Sigmoid colon (tissue), 7 donors: ENCODE results near the gene LIMK1. TPM values are rescaled to one million over a fixed set of nuclear protein-coding genes. Genes with fewer than 3 reads are reported as not detected.

ENCODE experiments used
- DNase-seq: peaks from one replicate; pipeline ENCODE4 v3.0.0-alpha.2; 2019
- H3K27ac ChIP-seq, 4 donors: fragments of 200-600 bp; sonication (generic); one replicate each; pipeline ENCODE4 v1.5.1; 2016 to 2019; ENCODE audit warnings: mild to moderate bottlenecking in 1 of 4
- H3K27me3 ChIP-seq, 3 donors: fragments of 200-600 bp; sonication (generic); one replicate each; pipeline ENCODE4 v1.5.1; 2019; ENCODE audit warnings: mild to moderate bottlenecking in 1 of 3
- H3K36me3 ChIP-seq, 4 donors: fragments of 200-600 bp; sonication (generic); one replicate each; pipeline ENCODE4 v1.5.1; 2016 to 2019
- H3K4me1 ChIP-seq, 4 donors: fragments of 200-600 bp; sonication (generic); one replicate each; pipeline ENCODE4 v1.5.1; 2017 to 2019
- H3K4me3 ChIP-seq, 4 donors: fragments of 200-600 bp; sonication (generic); one replicate each; pipeline ENCODE4 v1.5.1; 2017 to 2019; ENCODE audit warnings: mild to moderate bottlenecking in 2 of 4, moderate library complexity in 1 of 4
- H3K9me3 ChIP-seq, 4 donors: fragments of 200-600 bp in 3 of 4; sonication (generic) in 3 of 4; one replicate each; pipeline versions ENCODE4 v1.5.1 to v1.6.1; 2013 to 2019
- EP300 ChIP-seq, 4 donors: sonication (generic); formaldehyde crosslinking; IDR thresholded peaks; one replicate each; pipeline ENCODE4 v1.6.1; 2017; ENCODE audit warnings: antibody characterized with exemption in 4 of 4
- POLR2A ChIP-seq, 2 donors: fragments of 450-650 bp; IDR thresholded peaks; one replicate each; pipeline ENCODE4 v1.6.1; 2016; ENCODE audit warnings: antibody characterized with exemption in 2 of 2, mild to moderate bottlenecking in 2 of 2, moderate library complexity in 2 of 2
- POLR2AphosphoS5 ChIP-seq, 4 donors: sonication (generic); formaldehyde crosslinking; IDR thresholded peaks; one replicate each; pipeline ENCODE4 v1.6.1; 2017; ENCODE audit warnings: antibody characterized with exemption in 4 of 4
- WGBS, 2 donors: extraction: QIAGEN DNeasy Blood & Tissue Kit; methylation state at CpG; one replicate each; pipeline ENCODE4 v1.1.7; 2013; 5-methylcytosine and 5-hydroxymethylcytosine counted together
- intact Hi-C: fragments of 100-400 bp; cut with DNase I; formaldehyde crosslinking; loops from one replicate; pipeline ENCODE4 v1.15.1; 2023
- polyA plus RNA-seq, 3 donors: library from polyadenylated mRNA; stranded (reverse); fragments of 200-250 nt; gene quantifications; one replicate each; pipeline ENCODE4 v1.2.3, GENCODE V29; 2013
- total RNA-seq, 4 donors: library from RNA; depleted of rRNA; stranded (reverse); fragments of >200 nt; gene quantifications; one replicate each; pipeline ENCODE4 v1.1.0, GENCODE V29; 2016
- TF ChIP-seq, protein P1 (sequence below), 4 experiments: fragments of 450-650 bp in 3 of 4; fragments of 200-600 bp in 1 of 4; IDR thresholded peaks; one replicate each; pipeline ENCODE4 v1.5.1; 2016 to 2019; ENCODE audit warnings: antibody characterized with exemption in 4 of 4, mild to moderate bottlenecking in 3 of 4, moderate library complexity in 2 of 4
- donor health status: healthy with polysubstance abuse.
- donor health status: Bipolar disorder and iron deficiency.
- donor health status: healthy.

Gene LIMK1
- total and polyA plus RNA-seq, 7 donors = 4.6 to 16.3 (median 9.6) TPM

DNA sequence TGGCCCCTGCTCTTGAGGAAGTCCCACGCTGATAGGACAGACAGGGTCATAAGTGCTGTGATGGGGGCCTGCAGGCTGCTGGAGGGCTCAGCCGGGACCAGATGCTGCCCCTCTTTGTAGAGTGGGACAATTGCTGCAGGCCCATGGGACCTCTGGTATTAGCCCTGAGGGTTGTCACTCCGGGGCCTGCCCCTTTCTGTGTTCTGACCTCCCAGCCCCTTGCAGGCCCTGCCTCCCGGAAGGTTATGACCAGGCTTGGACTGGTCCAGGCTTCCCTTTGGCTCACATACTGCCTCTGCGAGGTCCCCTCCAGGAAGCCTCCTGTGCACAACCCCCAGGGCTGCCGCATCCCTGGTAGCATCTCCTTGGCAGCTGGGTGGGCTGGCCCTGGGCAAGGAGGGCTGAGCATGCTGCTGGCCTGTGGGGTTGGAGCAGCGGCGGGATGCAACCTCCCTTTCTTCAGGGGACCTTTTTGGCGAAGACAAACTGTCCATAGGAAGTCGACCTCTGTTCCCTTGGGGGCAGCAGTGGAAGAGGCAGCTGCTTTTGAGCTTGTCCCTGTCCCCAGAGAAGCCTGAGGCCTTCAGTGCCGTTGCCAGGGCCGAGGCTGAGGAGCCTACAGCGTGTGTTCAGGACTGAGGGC is 8.8 kb downstream of the LIMK1 start:
- intact Hi-C loops = no loop called here

DNA sequence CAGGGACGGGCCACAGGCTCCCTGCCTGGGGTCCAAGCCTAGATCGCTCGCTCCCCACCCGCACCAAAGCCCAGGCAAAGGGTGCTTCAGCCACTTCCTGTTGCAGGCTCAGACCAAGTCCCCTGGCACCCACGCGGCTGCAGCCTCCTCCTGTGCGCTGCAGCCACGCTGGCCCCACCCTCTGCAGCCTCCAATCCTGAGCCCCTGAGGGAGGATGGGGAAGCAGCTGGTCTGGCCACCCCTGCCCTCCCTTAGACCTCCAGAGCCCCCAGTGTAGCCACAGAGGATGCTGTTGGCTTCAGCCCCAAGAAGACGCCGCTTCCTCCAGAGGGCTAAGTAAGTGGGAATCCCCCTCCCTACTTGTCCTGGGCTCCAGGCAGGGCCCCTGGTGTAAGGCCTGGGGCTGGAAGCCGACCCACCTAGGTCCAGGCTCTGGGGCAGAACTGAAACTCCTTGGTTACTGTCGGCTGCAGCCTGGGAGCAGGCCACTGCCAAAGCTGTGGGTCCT is 9.4 kb downstream of the LIMK1 start:
- Histone ChIP-seq H3K36me3 (peaks cover 0 to 13% (median 0%) of the 10 kb centered on the region in 4 donors), H3K4me3 (peak overlapping the region in 3 of 4 donors; percentile 1 to 57 (median 55)), H3K27ac (peak overlapping the region; percentile 60 to 80 (median 64)), H3K27me3 (no peaks in the 10 kb centered on the region), H3K4me1 (peaks cover 0 to 31% (median 27%) of the 10 kb centered on the region in 4 donors), H3K9me3 (no peaks in the 10 kb centered on the region)
- intact Hi-C loops = no loop called here
- TF ChIP-seq POLR2AphosphoS5 (IDR thresholded peaks at IDR 0.05) (no peak), EP300 (IDR thresholded peaks at IDR 0.05) (no peak), POLR2A (IDR thresholded peaks at IDR 0.05) (no peak)
- TF ChIP-seq, protein P1, sequence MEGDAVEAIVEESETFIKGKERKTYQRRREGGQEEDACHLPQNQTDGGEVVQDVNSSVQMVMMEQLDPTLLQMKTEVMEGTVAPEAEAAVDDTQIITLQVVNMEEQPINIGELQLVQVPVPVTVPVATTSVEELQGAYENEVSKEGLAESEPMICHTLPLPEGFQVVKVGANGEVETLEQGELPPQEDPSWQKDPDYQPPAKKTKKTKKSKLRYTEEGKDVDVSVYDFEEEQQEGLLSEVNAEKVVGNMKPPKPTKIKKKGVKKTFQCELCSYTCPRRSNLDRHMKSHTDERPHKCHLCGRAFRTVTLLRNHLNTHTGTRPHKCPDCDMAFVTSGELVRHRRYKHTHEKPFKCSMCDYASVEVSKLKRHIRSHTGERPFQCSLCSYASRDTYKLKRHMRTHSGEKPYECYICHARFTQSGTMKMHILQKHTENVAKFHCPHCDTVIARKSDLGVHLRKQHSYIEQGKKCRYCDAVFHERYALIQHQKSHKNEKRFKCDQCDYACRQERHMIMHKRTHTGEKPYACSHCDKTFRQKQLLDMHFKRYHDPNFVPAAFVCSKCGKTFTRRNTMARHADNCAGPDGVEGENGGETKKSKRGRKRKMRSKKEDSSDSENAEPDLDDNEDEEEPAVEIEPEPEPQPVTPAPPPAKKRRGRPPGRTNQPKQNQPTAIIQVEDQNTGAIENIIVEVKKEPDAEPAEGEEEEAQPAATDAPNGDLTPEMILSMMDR (IDR thresholded peaks at IDR 0.05) = no peak
- WGBS, 2 donors = 52 to 74% methylated on average over 12 of the region's 12 CpGs
- DNase-seq = peak; percentile 76

More for the DNA sequence above, 8.8 kb downstream of the LIMK1 start:
- Histone ChIP-seq H3K36me3 (peaks cover 0 to 7% (median 0%) of the 10 kb centered on the region in 4 donors), H3K27me3 (no peaks in the 10 kb centered on the region), H3K27ac (peak overlapping the region; percentile 60 to 80 (median 64)), H3K4me1 (peaks cover 0 to 31% (median 27%) of the 10 kb centered on the region in 4 donors), H3K4me3 (no peak overlapping the region), H3K9me3 (no peaks in the 10 kb centered on the region)
- DNase-seq = peak; percentile 69
- TF ChIP-seq POLR2A (IDR thresholded peaks at IDR 0.05) (no peak), POLR2AphosphoS5 (IDR thresholded peaks at IDR 0.05) (no peak), EP300 (IDR thresholded peaks at IDR 0.05) (no peak)
- TF ChIP-seq, protein P1 (IDR thresholded peaks at IDR 0.05) = no peak
- 70 to 80% methylated on average over 13 of the region's 13 CpGs for WGBS, 2 donors

DNA sequence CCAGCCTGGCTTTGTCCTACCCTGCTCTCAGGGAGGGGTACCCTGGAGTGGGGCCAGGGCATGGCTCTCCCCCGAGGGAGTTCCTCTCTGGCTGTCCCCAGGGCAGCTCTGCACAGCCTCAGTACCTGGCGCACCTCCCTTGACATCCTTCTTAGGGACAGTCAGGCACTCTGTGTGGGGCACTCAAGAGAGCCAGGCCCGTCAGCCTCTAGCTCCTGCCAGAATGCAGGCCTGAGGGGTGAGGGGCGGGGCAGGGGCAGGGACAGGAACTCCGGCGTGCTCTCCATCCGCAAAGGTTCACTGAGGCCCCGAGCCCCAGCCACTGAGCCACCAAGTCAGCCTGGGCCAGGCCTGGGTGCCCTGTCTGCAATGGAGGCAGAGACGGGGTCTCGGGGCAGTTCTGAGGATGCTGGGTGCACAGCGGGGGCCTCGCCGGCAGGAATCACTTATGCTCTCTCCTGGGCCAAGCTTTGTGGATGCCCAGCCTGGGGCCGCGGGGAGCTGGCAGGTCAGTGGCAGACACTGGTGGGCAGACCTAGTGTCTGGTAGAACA is 10.1 kb downstream of the LIMK1 start:
- TF ChIP-seq EP300 (IDR thresholded peaks at IDR 0.05) (no peak), POLR2A (IDR thresholded peaks at IDR 0.05) (no peak), POLR2AphosphoS5 (IDR thresholded peaks at IDR 0.05) (no peak)
- TF ChIP-seq, protein P1 (IDR thresholded peaks at IDR 0.05) = no peak
- intact Hi-C loops = no loop called here

DNA sequence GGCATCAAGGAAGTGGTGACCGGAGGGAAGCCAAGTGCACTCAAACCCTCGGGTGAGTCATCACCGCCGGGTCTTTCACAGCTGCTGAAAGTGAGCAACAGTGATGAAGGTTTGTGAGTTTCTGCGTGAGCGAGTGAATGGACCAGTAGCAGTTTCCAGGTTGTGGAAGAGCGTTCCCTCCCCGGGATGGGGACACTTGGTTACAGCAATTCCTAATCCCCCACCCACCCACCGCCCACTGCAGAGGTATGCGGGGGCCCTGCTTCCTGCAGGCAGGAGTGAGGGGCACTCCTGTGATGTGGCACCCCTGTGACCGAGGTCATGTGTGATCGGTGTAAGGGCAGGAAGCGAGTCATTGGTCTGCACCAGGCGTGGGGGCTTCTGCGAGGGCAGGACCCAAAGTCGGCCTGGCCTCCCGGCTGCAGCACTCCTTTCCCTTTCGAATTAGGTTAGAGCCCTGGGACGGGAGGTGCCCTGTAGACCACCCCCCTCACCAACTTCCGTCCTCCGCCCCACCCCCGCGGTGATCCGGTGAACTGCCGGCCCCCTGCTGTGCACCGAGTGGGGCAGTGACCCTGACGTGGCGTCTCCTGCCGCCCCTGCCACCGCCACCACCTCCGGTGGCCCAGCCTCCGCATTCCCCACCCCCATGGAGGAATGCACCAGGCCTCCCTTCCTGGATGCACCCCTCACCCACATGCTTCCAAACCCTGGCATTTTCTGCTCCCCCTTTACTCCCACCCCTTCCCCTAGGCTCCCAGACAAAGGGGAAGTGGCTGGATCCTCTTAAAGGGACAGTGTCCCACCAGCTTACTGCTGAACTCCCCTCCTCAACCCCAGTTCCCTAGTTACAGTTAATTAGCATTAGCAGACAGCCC is 10.9 kb downstream of the LIMK1 start:
- H3K9me3 ChIP-seq = no peaks in the 10 kb centered on the region
- no peaks in the 10 kb centered on the region for H3K27me3 ChIP-seq
- peaks cover 0 to 21% (median 2%) of the 10 kb centered on the region in 4 donors for H3K36me3 ChIP-seq
- H3K27ac ChIP-seq = peak overlapping the region; percentile 60 to 80 (median 64)
- no peak for TF ChIP-seq POLR2A (IDR thresholded peaks at IDR 0.05)
- peak in 2 of 4 donors; percentile 30 to 64 for TF ChIP-seq POLR2AphosphoS5 (IDR thresholded peaks at IDR 0.05)
- H3K4me1 ChIP-seq = peaks cover 0 to 31% (median 27%) of the 10 kb centered on the region in 4 donors
- DNase-seq = peak; percentile 93
- peak overlapping the region; percentile 23 to 57 (median 51) for H3K4me3 ChIP-seq
- intact Hi-C loops = no loop called here
- WGBS, 2 donors = 22 to 69% methylated on average over 32 of the region's 32 CpGs

More for the DNA sequence above, 10.1 kb downstream of the LIMK1 start:
- Histone ChIP-seq H3K9me3 (no peaks in the 10 kb centered on the region), H3K27ac (peak overlapping the region; percentile 60 to 80 (median 64)), H3K4me3 (peak overlapping the region in 3 of 4 donors; percentile 47 to 57 (median 55)), H3K36me3 (peaks cover 0 to 15% (median 0%) of the 10 kb centered on the region in 4 donors), H3K27me3 (no peaks in the 10 kb centered on the region), H3K4me1 (peaks cover 0 to 31% (median 27%) of the 10 kb centered on the region in 4 donors)
- peak; percentile 70 for DNase-seq
- 44 to 70% methylated on average over 15 of the region's 15 CpGs for WGBS, 2 donors
